ENCODE data around the gene PIP5K1B. TPM values are rescaled to one million over a fixed set of nuclear protein-coding genes. Genes with fewer than 3 reads are reported as not detected.

The PIP5K1B gene
- total RNA-seq, 1 experiment from 2014 or later = not detected

GRCh38 chr9:68706363-68707201, 1.5 kb downstream of the PIP5K1B start:
- no peak overlapping the region for H2AFZ ChIP-seq (ENCODE audit: low read length)
- no TSS peak for BruUV-seq (replicated peaks)
- no peaks in the 10 kb centered on the region for H3K9me3 ChIP-seq (ENCODE audit: low read length)
- CTCF ChIA-PET = no interaction called here
- TF ChIP-seq EZH2phosphoT487 (IDR thresholded peaks at IDR 0.05; ENCODE audit: borderline replicate concordance, low read length) = no peak
- no peak for TF ChIP-seq CTCF (conservative IDR thresholded peaks at IDR 0.05; ENCODE audit: low read depth, low read length)
- no peak for TF ChIP-seq EZH2 (IDR thresholded peaks at IDR 0.05; ENCODE audit: low read length, unreplicated experiment)
- POLR2A ChIA-PET (ENCODE audit: unreplicated experiment) = no interaction called here
- H3K4me3 ChIP-seq (ENCODE audit: low read length) = no peak overlapping the region
- no peak overlapping the region for H3K4me2 ChIP-seq (ENCODE audit: low read length)
- no peaks in the 10 kb centered on the region for H4K20me1 ChIP-seq (ENCODE audit: low read length)
- peaks cover 72% of the 10 kb centered on the region for H3K27me3 ChIP-seq (ENCODE audit: low read length)
- no peak for DNase-seq
- H3K36me3 ChIP-seq (ENCODE audit: low read depth, low read length) = no peaks in the 10 kb centered on the region
- no peaks in the 10 kb centered on the region for H3K9me2 ChIP-seq (replicated peaks; ENCODE audit: low read length)
- H3K79me2 ChIP-seq (ENCODE audit: low read length) = no peaks in the 10 kb centered on the region
- ATAC-seq = no peak
- no peaks in the 10 kb centered on the region for H3F3A ChIP-seq (ENCODE audit: low read length, unreplicated experiment)
- H3K27ac ChIP-seq (ENCODE audit: low read length) = no peak overlapping the region
- H3K4me1 ChIP-seq (ENCODE audit: insufficient read depth, low read length) = peaks cover 4% of the 10 kb centered on the region; the same call in 1 of the 2 replicates
- intact Hi-C loops (cut with micrococcal nuclease) = no loop called here
- no peak overlapping the region for H3K9ac ChIP-seq (ENCODE audit: low read length)

- Histone ChIP-seq H4K20me1 (ENCODE audit: low read length) (no peaks in the 10 kb centered on the region), H3K27ac (ENCODE audit: low read length) (no peak overlapping the region), H3K27me3 (ENCODE audit: low read length) (peaks cover 75% of the 10 kb centered on the region), H3K79me2 (ENCODE audit: low read length) (no peaks in the 10 kb centered on the region), H3K9ac (ENCODE audit: low read length) (no peak overlapping the region), H3K9me3 (ENCODE audit: low read length) (no peaks in the 10 kb centered on the region), H3K36me3 (ENCODE audit: low read depth, low read length) (no peaks in the 10 kb centered on the region), H3K4me1 (ENCODE audit: insufficient read depth, low read length) (peaks cover 4% of the 10 kb centered on the region; the same call in 1 of the 2 replicates), H3K4me2 (ENCODE audit: low read length) (no peak overlapping the region), H3K9me2 (replicated peaks; ENCODE audit: low read length) (no peaks in the 10 kb centered on the region), H3K4me3 (ENCODE audit: low read length) (no peak overlapping the region), H3F3A (ENCODE audit: low read length, unreplicated experiment) (no peaks in the 10 kb centered on the region), H2AFZ (ENCODE audit: low read length) (no peak overlapping the region)
- no peak for TF ChIP-seq EZH2 (IDR thresholded peaks at IDR 0.05; ENCODE audit: low read length, unreplicated experiment)
- TF ChIP-seq EZH2phosphoT487 (IDR thresholded peaks at IDR 0.05; ENCODE audit: borderline replicate concordance, low read length) = no peak
- no peak for ATAC-seq
- BruUV-seq (replicated peaks) = no TSS peak
- ChIA-PET POLR2A (ENCODE audit: unreplicated experiment) (no interaction called here), CTCF (no interaction called here)
- intact Hi-C loops (cut with micrococcal nuclease) = no loop called here
- no peak for DNase-seq
Observed at GRCh38 chr9:68707801-68708488, 2.9 kb downstream of the PIP5K1B start.

GRCh38 chr9:68708513-68708912, 3.5 kb downstream of the PIP5K1B start:
- POLR2A ChIA-PET (ENCODE audit: unreplicated experiment) = no interaction called here
- CTCF ChIA-PET = no interaction called here
- Histone ChIP-seq H3K79me2 (ENCODE audit: low read length) (no peaks in the 10 kb centered on the region), H3K36me3 (ENCODE audit: low read depth, low read length) (no peaks in the 10 kb centered on the region), H3K4me3 (ENCODE audit: low read length) (no peak overlapping the region), H3K9me3 (ENCODE audit: low read length) (no peaks in the 10 kb centered on the region), H2AFZ (ENCODE audit: low read length) (no peak overlapping the region), H3F3A (ENCODE audit: low read length, unreplicated experiment) (no peaks in the 10 kb centered on the region), H3K4me2 (ENCODE audit: low read length) (no peak overlapping the region), H3K27me3 (ENCODE audit: low read length) (peaks cover 73% of the 10 kb centered on the region), H3K4me1 (ENCODE audit: insufficient read depth, low read length) (peaks cover 4% of the 10 kb centered on the region; the same call in 1 of the 2 replicates), H3K9me2 (replicated peaks; ENCODE audit: low read length) (no peaks in the 10 kb centered on the region), H3K27ac (ENCODE audit: low read length) (no peak overlapping the region), H3K9ac (ENCODE audit: low read length) (no peak overlapping the region), H4K20me1 (ENCODE audit: low read length) (no peaks in the 10 kb centered on the region)
- TF ChIP-seq CTCF (conservative IDR thresholded peaks at IDR 0.05; ENCODE audit: low read depth, low read length) (no peak), EZH2phosphoT487 (IDR thresholded peaks at IDR 0.05; ENCODE audit: borderline replicate concordance, low read length) (no peak), EZH2 (IDR thresholded peaks at IDR 0.05; ENCODE audit: low read length, unreplicated experiment) (no peak)
- DNase-seq = no peak
- no TSS peak for BruUV-seq (replicated peaks)
- ATAC-seq = no peak
- intact Hi-C loops (cut with micrococcal nuclease) = no loop called here

All from PC-3 (cell line).